Thoracic aorta (tissue), 2 donors: ENCODE measurements around the gene PFKFB3. TPM values are rescaled to one million over a fixed set of nuclear protein-coding genes. Genes with fewer than 3 reads are reported as not detected.
"Not testable (repeated sequence)": the region's sequence is repeated elsewhere in the genome, so short reads cannot be mapped to it uniquely, and the experiment has no call there.

Experiments used
- ATAC-seq: fragments of 150-250 bp; one replicate; pipeline ENCODE4 v1.8.0; 2017; ENCODE audit warnings: low read depth; ENCODE audit not compliant: insufficient number of reproducible peaks, low FRiP score
- DNase-seq: peaks from one replicate; pipeline ENCODE4 v3.0.0-alpha.2; 2020; ENCODE audit warnings: low spot score
- H3K27ac ChIP-seq, 2 donors: fragments of 200-600 bp; sonication (generic); 1 replicate in 1 of 2; 2 replicates in 1 of 2; pipeline ENCODE4 v1.5.1; 2016; ENCODE audit warnings: mild to moderate bottlenecking in 2 of 2, moderate library complexity in 2 of 2
- H3K27me3 ChIP-seq: fragments of 200-600 bp; sonication (generic); replicated peaks from 2 replicates; pipeline ENCODE4 v1.6.0; 2016; ENCODE audit warnings: mild to moderate bottlenecking; ENCODE audit not compliant: insufficient read depth
- H3K36me3 ChIP-seq: fragments of 200-600 bp; sonication (generic); one replicate; pipeline ENCODE4 v1.5.1; 2016
- H3K4me1 ChIP-seq, 2 donors: fragments of 200-600 bp; sonication (generic); 1 replicate in 1 of 2; 2 replicates in 1 of 2; pipeline versions ENCODE4 v1.5.1 to v1.6.0; 2016; ENCODE audit warnings: low read depth in 2 of 2, mild to moderate bottlenecking in 1 of 2; ENCODE audit not compliant: control insufficient read depth in 1 of 2
- H3K4me3 ChIP-seq: fragments of 200-600 bp; sonication (generic); 2 replicates; pipeline ENCODE4 v1.5.1; 2016; ENCODE audit warnings: mild to moderate bottlenecking
- H3K9me3 ChIP-seq: fragments of 200-600 bp; sonication (generic); 2 replicates; pipeline ENCODE4 v1.5.1; 2016
- CTCF ChIP-seq: fragments of 200-600 bp; sonication (generic); IDR thresholded peaks from one replicate; pipeline ENCODE4 v1.5.1; 2019; ENCODE audit warnings: antibody characterized with exemption
- total RNA-seq, 2 donors: library from RNA; depleted of rRNA; stranded (reverse); fragments of >200 nt; gene quantifications; one replicate each; pipeline versions ENCODE4 v1.1.0 to v1.2.3, GENCODE V29; 2016

Gene PFKFB3
- total RNA-seq, 2 donors from 2014 or later = 151 to 311 TPM

GRCh38 chr10:6242089-6242488 lies 39.4 kb downstream of the PFKFB3 start:
- H3K36me3 ChIP-seq = peaks cover 1% of the 10 kb centered on the region
- no peak for TF ChIP-seq CTCF
- H3K9me3 ChIP-seq = no peaks in the 10 kb centered on the region
- no peak overlapping the region for H3K4me3 ChIP-seq
- H3K27ac ChIP-seq = peak overlapping the region in 1 of 2 donors; percentile 59
- peaks cover 6 to 16% of the 10 kb centered on the region in 2 donors for H3K4me1 ChIP-seq
- no peaks in the 10 kb centered on the region for H3K27me3 ChIP-seq
- DNase-seq (no peak), ATAC-seq (no peak)

- no peaks in the 10 kb centered on the region for H3K27me3 ChIP-seq
- H3K4me1 ChIP-seq = peaks cover 12 to 19% of the 10 kb centered on the region in 2 donors
- no peak for TF ChIP-seq CTCF
- no peak overlapping the region for H3K4me3 ChIP-seq
- no peak for DNase-seq
- ATAC-seq = no peak
- peak overlapping the region in 1 of 2 donors; percentile 15 for H3K27ac ChIP-seq
- H3K9me3 ChIP-seq = no peaks in the 10 kb centered on the region
- no peaks in the 10 kb centered on the region for H3K36me3 ChIP-seq
Measured at GRCh38 chr10:6244510-6244909, 41.8 kb downstream of the PFKFB3 start.

- Histone ChIP-seq H3K4me1 (peaks cover 12 to 17% of the 10 kb centered on the region in 2 donors), H3K36me3 (no peaks in the 10 kb centered on the region), H3K9me3 (no peaks in the 10 kb centered on the region), H3K27me3 (no peaks in the 10 kb centered on the region), H3K27ac (peak overlapping the region; percentile 63 to 76), H3K4me3 (no peak overlapping the region)
- no peak for DNase-seq
- ATAC-seq = no peak
- TF ChIP-seq CTCF = no peak
Measured at GRCh38 chr10:6247041-6247712, 44.4 kb downstream of the PFKFB3 start.

GRCh38 chr10:6248908-6249307 lies 46.2 kb downstream of the PFKFB3 start:
- not testable (repeated sequence) for H3K4me3 ChIP-seq, ATAC-seq, H3K27me3 ChIP-seq, H3K9me3 ChIP-seq, DNase-seq, H3K27ac ChIP-seq, H3K36me3 ChIP-seq
- H3K4me1 ChIP-seq = peaks cover 12 to 17% of the 10 kb centered on the region in 2 donors

- DNase-seq (no peak), ATAC-seq (no peak)
- H3K4me1 ChIP-seq = peaks cover 12 to 17% of the 10 kb centered on the region in 2 donors
- no peak overlapping the region for H3K4me3 ChIP-seq
- H3K27me3 ChIP-seq = no peaks in the 10 kb centered on the region
- no peak overlapping the region for H3K27ac ChIP-seq
- H3K36me3 ChIP-seq = no peaks in the 10 kb centered on the region
- H3K9me3 ChIP-seq = no peaks in the 10 kb centered on the region
- TF ChIP-seq CTCF = no peak
Measured at GRCh38 chr10:6249698-6250097, 47.0 kb downstream of the PFKFB3 start.

GRCh38 chr10:6250745-6251144 lies 48.0 kb downstream of the PFKFB3 start:
- Histone ChIP-seq H3K36me3 (no peaks in the 10 kb centered on the region), H3K27me3 (no peaks in the 10 kb centered on the region), H3K4me3 (no peak overlapping the region), H3K9me3 (no peaks in the 10 kb centered on the region), H3K4me1 (peaks cover 12 to 17% of the 10 kb centered on the region in 2 donors), H3K27ac (no peak overlapping the region)
- TF ChIP-seq CTCF = no peak
- DNase-seq = no peak
- ATAC-seq = no peak
